HepG2 (cell line): ENCODE data around the gene SLC29A3. TPM values are rescaled to one million over a fixed set of nuclear protein-coding genes. Genes with fewer than 3 reads are reported as not detected.

Experiments used
- ARID4A ChIP-seq: sonication (generic); formaldehyde crosslinking; IDR thresholded peaks from 2 replicates; pipeline ENCODE4 v1.5.0; 2020; ENCODE audit warnings: mild to moderate bottlenecking, missing genetic modification reagents, borderline replicate concordance
- CHCHD3 ChIP-seq: sonication (generic); formaldehyde crosslinking; IDR thresholded peaks from 2 replicates; pipeline ENCODE4 v1.8.0; 2022; ENCODE audit warnings: mild to moderate bottlenecking, missing genetic modification reagents, moderate library complexity
- CREB1 ChIP-seq, 2 experiments: fragments of 450-650 bp in 1 of 2; IDR thresholded peaks; 2 replicates each; pipeline ENCODE4 v1.6.1; 2016 to 2017; ENCODE audit warnings: control low read depth in 1 of 2, mild to moderate bottlenecking in 1 of 2, missing compliant biosample characterization in 1 of 2, missing genetic modification characterization in 1 of 2
- FOXA3 ChIP-seq: IDR thresholded peaks from 2 replicates; pipeline ENCODE4 v1.6.1; 2016; ENCODE audit warnings: missing genetic modification reagents, missing compliant biosample characterization
- LCORL ChIP-seq, 2 experiments: fragments of 450-650 bp in 1 of 2; sonication (generic) in 1 of 2; formaldehyde crosslinking in 1 of 2; IDR thresholded peaks; 2 replicates each; pipeline versions ENCODE4 v1.5.0 to v1.6.1; 2017 to 2020; ENCODE audit warnings: antibody characterized with exemption in 1 of 2, missing genetic modification reagents in 1 of 2
- MYC ChIP-seq: sonication (generic); formaldehyde crosslinking; IDR thresholded peaks from 2 replicates; pipeline ENCODE4 v1.9.0; 2021; ENCODE audit warnings: missing genetic modification reagents, borderline replicate concordance
- NR2F2 ChIP-seq: IDR thresholded peaks from 2 replicates; pipeline ENCODE4 v1.6.1; 2012; ENCODE audit warnings: low read depth, inconsistent platforms, borderline replicate concordance
- NRL ChIP-seq: sonication (generic); formaldehyde crosslinking; IDR thresholded peaks from 2 replicates; pipeline ENCODE4 v1.5.0; 2020; ENCODE audit warnings: missing genetic modification reagents, mild to moderate bottlenecking, moderate library complexity, borderline replicate concordance
- PATZ1 ChIP-seq: sonication (generic); formaldehyde crosslinking; IDR thresholded peaks from 2 replicates; pipeline ENCODE4 v1.4.0; 2020; ENCODE audit warnings: missing genetic modification reagents
- PRDM10 ChIP-seq: sonication (generic); formaldehyde crosslinking; IDR thresholded peaks from 2 replicates; pipeline ENCODE4 v1.4.0; 2020; ENCODE audit warnings: low read depth, missing genetic modification reagents
- RXRA ChIP-seq: sonication (generic); formaldehyde crosslinking; IDR thresholded peaks from 2 replicates; pipeline ENCODE4 v1.5.1; 2020; ENCODE audit warnings: missing genetic modification reagents
- SKI ChIP-seq: fragments of 450-650 bp; IDR thresholded peaks from one replicate; pipeline ENCODE4 v1.6.1; 2018; ENCODE audit warnings: mild to moderate bottlenecking; ENCODE audit not compliant: partially characterized antibody
- THRA ChIP-seq: sonication (generic); formaldehyde crosslinking; IDR thresholded peaks from 2 replicates; pipeline ENCODE4 v1.4.0; 2020; ENCODE audit warnings: missing genetic modification reagents, borderline replicate concordance
- ZNF414 ChIP-seq: sonication (generic); formaldehyde crosslinking; IDR thresholded peaks from 2 replicates; pipeline ENCODE4 v1.5.0; 2020; ENCODE audit warnings: missing genetic modification reagents
- ZNF768 ChIP-seq: sonication (generic); formaldehyde crosslinking; IDR thresholded peaks from 2 replicates; pipeline ENCODE4 v1.4.0; 2020; ENCODE audit warnings: missing genetic modification reagents
- ZNF780A ChIP-seq: sonication (generic); formaldehyde crosslinking; IDR thresholded peaks from 2 replicates; pipeline ENCODE4 v1.8.0; 2022; ENCODE audit warnings: mild to moderate bottlenecking, missing genetic modification reagents, moderate library complexity
- ZSCAN21 ChIP-seq: sonication (generic); formaldehyde crosslinking; IDR thresholded peaks from 2 replicates; pipeline ENCODE4 v1.8.0; 2022; ENCODE audit warnings: mild to moderate bottlenecking, missing genetic modification reagents, moderate library complexity, borderline replicate concordance
- polyA plus RNA-seq, 8 experiments: library from polyadenylated mRNA; depleted of rRNA in 3 of 8; stranded (reverse) in 7 of 8; unstranded in 1 of 8; fragments of >200 nt; fragmentation: Illumina TruSeq in 4 of 8; extraction: Trizol in 4 of 8; gene quantifications; 2 replicates each; pipeline versions ENCODE4 v1.2.1 to v1.2.3, GENCODE V29; 2011 to 2016; ENCODE audit warnings: low read depth in 4 of 8, missing spikeins in 1 of 8, mixed read lengths in 1 of 8; ENCODE audit not compliant: insufficient read depth in 1 of 8
- total RNA-seq, 5 experiments: library from RNA; depleted of rRNA; stranded (reverse); fragments of >200 nt; fragmentation: Illumina TruSeq; extraction: Trizol; gene quantifications; 2 replicates each; pipeline ENCODE4 v1.2.3, GENCODE V29; 2016; ENCODE audit warnings: low read depth in 1 of 5

SLC29A3 gene
- total and polyA plus RNA-seq, 2 of the 13 experiments (the other 11 are each of a cell fraction or from before 2014, with no cell fraction given), result 8.6 to 11.8 TPM

GRCh38 chr10:71320592-71320991, 1.5 kb downstream of the SLC29A3 start (continued):
- TF ChIP-seq PRDM10 (CRISPR knock-in tag), result no peak
- peak; percentile 39 for TF ChIP-seq FOXA3 (CRISPR knock-in tag)
- TF ChIP-seq CHCHD3 (CRISPR knock-in tag), result no peak
- TF ChIP-seq RXRA (CRISPR knock-in tag), result 0 out of 2 replicates have a peak, but pooled peaks have one; percentile 25
- peak; percentile 68; the same call in 1 of the 2 replicates for TF ChIP-seq ZNF768 (CRISPR knock-in tag)
- TF ChIP-seq ZNF414 (CRISPR knock-in tag), result 0 out of 2 replicates have a peak, but pooled peaks have one; percentile 47
- no peak for TF ChIP-seq NR2F2
- TF ChIP-seq MYC (CRISPR knock-in tag), result peak; percentile 57; the same call in 1 of the 2 replicates
- TF ChIP-seq THRA (CRISPR knock-in tag), result no peak
- no peak for TF ChIP-seq ZNF780A
- peak; percentile 98 for TF ChIP-seq PATZ1
- no peak for TF ChIP-seq LCORL (IDR thresholded peaks at IDR 0.05)
- peak; percentile 59 for TF ChIP-seq LCORL (CRISPR knock-in tag; IDR thresholded peaks at IDR 0.05)
- TF ChIP-seq SKI, result no peak
- TF ChIP-seq ZSCAN21 (CRISPR knock-in tag), result no peak
- TF ChIP-seq NRL (CRISPR knock-in tag), result 0 out of 2 replicates have a peak, but pooled peaks have one; percentile 35
- peak; percentile 44; the same call in 1 of the 2 replicates for TF ChIP-seq ARID4A (CRISPR knock-in tag)
- no peak for TF ChIP-seq CREB1 (IDR thresholded peaks at IDR 0.05)
- TF ChIP-seq CREB1 (CRISPR knock-in tag; IDR thresholded peaks at IDR 0.05), result no peak
